H1 (cell line): ENCODE data around the gene ZNF500. TPM values are rescaled to one million over a fixed set of nuclear protein-coding genes. Genes with fewer than 3 reads are reported as not detected.

Experiments used
- CTCF ChIA-PET: fragments of 300-600 bp; sonication (Branson Sonifier 250); formaldehyde crosslinking; loops from one replicate; lab custom pipeline; 2021; ENCODE audit not compliant: partially characterized antibody; lab: Charles Lee
- POLR2A ChIA-PET: fragments of 300-600 bp; sonication (Branson Sonifier 250); formaldehyde crosslinking; loops from one replicate; lab custom pipeline; 2021; ENCODE audit warnings: inconsistent platforms; ENCODE audit not compliant: partially characterized antibody; lab: Charles Lee
- DNase-seq, 2 experiments: peaks; one replicate each; pipeline versions ENCODE4 v3.0.0 to v3.0.0-alpha.2; 2010 to 2022; ENCODE audit warnings: low spot score in 2 of 2, low read depth in 1 of 2, mixed read lengths in 1 of 2
- FAIRE-seq: peaks from 2 replicates; lab custom pipeline; 2011; peaks lifted over from hg19 to GRCh38; lab: Jason Lieb, UNC
- H2AFZ ChIP-seq: 2 replicates; pipeline ENCODE4 v1.8.1; 2012; ENCODE audit warnings: low read length, inconsistent platforms
- H2AK5ac ChIP-seq: 2 replicates; pipeline ENCODE4 v1.6.1; 2013; ENCODE audit warnings: low read depth, low read length
- H2BK120ac ChIP-seq: replicated peaks from 2 replicates; pipeline ENCODE3; 2013; ENCODE audit warnings: low read depth, low read length, inconsistent platforms
- H2BK12ac ChIP-seq: 2 replicates; pipeline ENCODE4 v1.6.1; 2013; ENCODE audit warnings: low read depth, low read length
- H2BK15ac ChIP-seq: 2 replicates; pipeline ENCODE4 v1.6.1; 2013; ENCODE audit warnings: low read length
- H2BK20ac ChIP-seq: 2 replicates; pipeline ENCODE4 v1.6.1; 2013; ENCODE audit warnings: low read length
- H2BK5ac ChIP-seq: 2 replicates; pipeline ENCODE4 v1.6.1; 2013; ENCODE audit warnings: low read depth, low read length
- H3K14ac ChIP-seq: 2 replicates; pipeline ENCODE4 v1.6.1; 2013; ENCODE audit warnings: inconsistent platforms; ENCODE audit not compliant: insufficient read length
- H3K18ac ChIP-seq: 2 replicates; pipeline ENCODE4 v1.6.1; 2013; ENCODE audit warnings: low read length; ENCODE audit errors: extremely low read depth
- H3K23ac ChIP-seq: 2 replicates; pipeline ENCODE4 v1.6.1; 2013; ENCODE audit warnings: inconsistent platforms; ENCODE audit not compliant: insufficient read length
- H3K23me2 ChIP-seq: 2 replicates; pipeline ENCODE4 v1.6.1; 2013; ENCODE audit warnings: low read depth, low read length
- H3K27ac ChIP-seq: 2 replicates; pipeline ENCODE4 v1.6.1; 2011; ENCODE audit warnings: low read depth, low read length, inconsistent platforms
- H3K27me3 ChIP-seq, 4 experiments: replicated peaks in 1 of 4; 1 replicate in 1 of 4; 2 replicates in 3 of 4; pipeline versions ENCODE4 v1.6.1 to v1.8.1; 2011 to 2013; ENCODE audit warnings: low read length in 3 of 4, mild to moderate bottlenecking in 3 of 4, inconsistent platforms in 2 of 4, mixed read lengths in 2 of 4, moderate library complexity in 1 of 4; ENCODE audit not compliant: control insufficient read depth in 3 of 4, insufficient read depth in 3 of 4; ENCODE audit errors: extremely low read depth in 1 of 4
- H3K36me3 ChIP-seq, 4 experiments: 2 replicates each; pipeline versions ENCODE4 v1.6.1 to v1.8.1; 2011 to 2013; ENCODE audit warnings: mild to moderate bottlenecking in 4 of 4, low read length in 3 of 4, moderate library complexity in 2 of 4, control low read depth in 1 of 4, inconsistent platforms in 1 of 4; ENCODE audit not compliant: insufficient read depth in 4 of 4, control insufficient read depth in 2 of 4
- H3K4ac ChIP-seq: replicated peaks from 2 replicates; pipeline ENCODE3; 2013; ENCODE audit warnings: low read length, low read depth, mixed read lengths, inconsistent platforms; ENCODE audit not compliant: insufficient read length
- H3K4me1 ChIP-seq, 4 experiments: replicated peaks in 1 of 4; 1 replicate in 1 of 4; 2 replicates in 3 of 4; pipeline versions ENCODE4 v1.6.1 to v1.8.1; 2011 to 2013; ENCODE audit warnings: low read length in 3 of 4, inconsistent platforms in 2 of 4, mixed read lengths in 1 of 4; ENCODE audit not compliant: insufficient read depth in 4 of 4, control insufficient read depth in 3 of 4
- H3K4me2 ChIP-seq, 2 experiments: 2 replicates each; pipeline versions ENCODE4 v1.6.1 to v1.8.1; 2011 to 2013; ENCODE audit warnings: low read depth in 2 of 2, low read length in 2 of 2, control low read depth in 1 of 2, inconsistent platforms in 1 of 2, mild to moderate bottlenecking in 1 of 2; ENCODE audit not compliant: insufficient read depth in 1 of 2
- H3K4me3 ChIP-seq, 4 experiments: fragments of 200-600, 300-600 bp in 1 of 4; sonication (generic), shearing (Covaris generic), sonication (Bioruptor Twin) in 1 of 4; 2 replicates each; pipeline versions ENCODE4 v1.5.1 to v1.8.1; 2011 to 2016; ENCODE audit warnings: low read length in 4 of 4, low read depth in 3 of 4, control low read depth in 2 of 4, inconsistent platforms in 2 of 4, mild to moderate bottlenecking in 2 of 4, mixed read lengths in 1 of 4, moderate library complexity in 1 of 4; ENCODE audit not compliant: insufficient read depth in 2 of 4; ENCODE audit errors: extremely low read depth in 1 of 4
- H3K56ac ChIP-seq: replicated peaks from 2 replicates; pipeline ENCODE3; 2013; ENCODE audit warnings: low read depth, mild to moderate bottlenecking, mixed read lengths, low read length, inconsistent platforms; ENCODE audit not compliant: insufficient read length
- H3K79me1 ChIP-seq: 2 replicates; pipeline ENCODE4 v1.6.1; 2013; ENCODE audit warnings: low read depth, low read length, control low read depth
- H3K79me2 ChIP-seq, 2 experiments: 2 replicates each; pipeline versions ENCODE4 v1.6.1 to v1.8.1; 2012 to 2013; ENCODE audit warnings: low read length in 2 of 2, mild to moderate bottlenecking in 2 of 2, inconsistent platforms in 1 of 2; ENCODE audit not compliant: insufficient read depth in 2 of 2, control insufficient read depth in 1 of 2
- H3K9ac ChIP-seq, 4 experiments: replicated peaks in 1 of 4; 1 replicate in 1 of 4; 2 replicates in 3 of 4; pipeline versions ENCODE4 v1.6.1 to v1.8.1; 2011 to 2013; ENCODE audit warnings: low read depth in 3 of 4, low read length in 3 of 4, control low read depth in 2 of 4, mild to moderate bottlenecking in 2 of 4, moderate library complexity in 2 of 4, inconsistent platforms in 1 of 4; ENCODE audit errors: extremely low read depth in 1 of 4
- H3K9me3 ChIP-seq, 2 experiments: 2 replicates each; pipeline versions ENCODE4 v1.6.1 to v1.8.1; 2012 to 2013; ENCODE audit warnings: mild to moderate bottlenecking in 2 of 2, moderate library complexity in 2 of 2, control low read depth in 1 of 2, inconsistent platforms in 1 of 2, low read depth in 1 of 2, low read length in 1 of 2, mixed read lengths in 1 of 2; ENCODE audit not compliant: insufficient read depth in 2 of 2
- H4K20me1 ChIP-seq, 2 experiments: replicated peaks in 1 of 2; 2 replicates each; pipeline versions ENCODE3 to v1.8.1; 2011 to 2013; ENCODE audit warnings: inconsistent platforms in 2 of 2, low read length in 2 of 2, mild to moderate bottlenecking in 1 of 2; ENCODE audit not compliant: insufficient read depth in 2 of 2, control insufficient read depth in 1 of 2
- H4K5ac ChIP-seq: 2 replicates; pipeline ENCODE4 v1.6.1; 2013; ENCODE audit warnings: low read length, low read depth, mixed read lengths, inconsistent platforms; ENCODE audit not compliant: insufficient read length
- H4K8ac ChIP-seq: 2 replicates; pipeline ENCODE4 v1.8.0; 2013; ENCODE audit warnings: mild to moderate bottlenecking, moderate library complexity, low read length, inconsistent platforms; ENCODE audit not compliant: insufficient read depth; ENCODE audit errors: extremely low read depth
- H4K91ac ChIP-seq: replicated peaks from 2 replicates; pipeline ENCODE3; 2013; ENCODE audit warnings: low read length, mixed read lengths, inconsistent platforms; ENCODE audit not compliant: insufficient read length
- POU5F1 ChIP-seq: IDR thresholded peaks from 2 replicates; pipeline ENCODE4 v1.6.1; 2011; ENCODE audit warnings: low read depth, mild to moderate bottlenecking, low read length, moderate library complexity
- RAD21 ChIP-seq, 2 experiments: IDR thresholded peaks in 1 of 2; conservative IDR thresholded peaks in 1 of 2; 2 replicates each; pipeline ENCODE4 v1.6.1; 2011; ENCODE audit warnings: low read depth in 2 of 2, low read length in 2 of 2, improper control_type of control experiment in 1 of 2, inconsistent platforms in 1 of 2, mild to moderate bottlenecking in 1 of 2, moderate library complexity in 1 of 2
- WGBS, 2 experiments: shearing (Covaris generic) in 1 of 2; methylation state at CpG; one replicate each; pipeline versions ENCODE4 v1.1.6 to v1.1.7; 2013 to 2015; ENCODE audit warnings: low lambda C conversion rate in 2 of 2, mixed read lengths in 2 of 2, inconsistent platforms in 1 of 2, low coverage in 1 of 2, missing lambda C conversion rate in 1 of 2; ENCODE audit not compliant: insufficient replicate concordance in 2 of 2, insufficient coverage in 1 of 2, insufficient read length in 1 of 2; ENCODE audit errors: extremely low coverage in 1 of 2, missing lambda C conversion rate in 1 of 2; 5-methylcytosine and 5-hydroxymethylcytosine counted together
- polyA plus RNA-seq, 7 experiments: library from polyadenylated mRNA; depleted of rRNA in 3 of 7; stranded (reverse) in 5 of 7; unstranded in 2 of 7; fragments of >200 nt in 5 of 7; fragments of 200-250 nt in 2 of 7; gene quantifications; 1 replicate in 5 of 7; 2 replicates in 1 of 7; 4 replicates in 1 of 7; pipeline versions ENCODE4 v1.2.1 to v1.2.3, GENCODE V29; 2011 to 2013; ENCODE audit warnings: missing spikeins in 2 of 7, mixed read lengths in 2 of 7
- total RNA-seq: library from RNA; stranded (reverse); fragmentation: NEBNext Ultra II Directional; extraction: Animal tissue kit (Norgen Biotek cat#: 25700); gene quantifications from 2 replicates; pipeline ENCODE4 v1.2.1, GENCODE V29; 2021
- TF ChIP-seq, protein P1 (sequence below), 3 experiments: IDR thresholded peaks; 1 replicate in 2 of 3; 2 replicates in 1 of 3; pipeline versions ENCODE4 v1.5.1 to v1.6.1; 2011; ENCODE audit warnings: low read length in 3 of 3, mild to moderate bottlenecking in 3 of 3, inconsistent platforms in 2 of 3, low read depth in 1 of 3, moderate library complexity in 1 of 3; ENCODE audit not compliant: insufficient read depth in 1 of 3; ENCODE audit errors: control extremely low read depth in 1 of 3

ZNF500 gene
- total and polyA plus RNA-seq, 2 of the 8 experiments (the other 6 are each of a cell fraction or from before 2014, with no cell fraction given): 10.3 to 10.4 TPM

DNA sequence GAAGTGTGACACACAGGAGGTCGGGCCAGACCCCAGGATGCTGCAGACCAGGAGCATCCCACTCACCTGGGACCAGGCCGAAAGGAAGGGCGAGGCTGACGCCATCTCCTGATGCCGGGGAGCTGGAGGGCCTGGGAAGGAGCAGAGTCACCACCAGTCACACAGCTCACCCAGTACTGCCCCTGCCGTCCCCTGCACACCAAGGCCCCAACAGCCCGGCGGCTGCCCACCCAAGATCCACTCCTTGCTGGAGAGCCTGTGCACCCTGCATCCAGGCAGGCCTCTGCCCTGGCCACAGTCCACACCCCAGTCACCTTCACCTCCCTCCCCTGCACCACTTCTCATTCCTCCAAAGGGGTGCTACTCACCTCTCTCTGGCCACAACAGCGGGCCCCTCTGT, 4.8 kb downstream of the ZNF500 start:
- Histone ChIP-seq H3K56ac (no peak overlapping the region), H3K36me3 (peaks cover 12 to 31% (median 20%) of the 10 kb centered on the region in 4 experiments), H2BK12ac (no peak overlapping the region), H3K4ac (no peak overlapping the region), H3K18ac (no peak overlapping the region), H2BK15ac (no peak overlapping the region), H2BK20ac (no peak overlapping the region), H3K4me1 (no peaks in the 10 kb centered on the region; a peak in 1 of 7 replicates), H3K4me3 (no peak overlapping the region), H2AFZ (no peak overlapping the region), H3K9ac (no peak overlapping the region), H2BK5ac (no peak overlapping the region), H4K8ac (no peak overlapping the region), H3K23ac (no peak overlapping the region), H3K79me1 (peaks cover 5% of the 10 kb centered on the region; the same call in 1 of the 2 replicates), H4K20me1 (peaks cover 7 to 11% of the 10 kb centered on the region in 2 experiments), H3K23me2 (peaks cover 5% of the 10 kb centered on the region; the same call in 1 of the 2 replicates), H4K91ac (no peak overlapping the region), H2BK120ac (no peak overlapping the region), H3K4me2 (no peak overlapping the region), H3K9me3 (no peaks in the 10 kb centered on the region), H3K27ac (no peak overlapping the region), H3K79me2 (peaks cover 0 to 15% of the 10 kb centered on the region in 2 experiments; a peak in 2 of 4 replicates), H3K14ac (no peak overlapping the region), H4K5ac (no peak overlapping the region), H3K27me3 (no peaks in the 10 kb centered on the region), H2AK5ac (no peak overlapping the region)
- 95% methylated on average over 8 of the region's 9 CpGs; no CpG with 5 or more reads in 1 of the 2 experiments for WGBS, 2 experiments
- FAIRE-seq (no peak), DNase-seq (no peak)
- ChIA-PET POLR2A (interaction anchor here (0.6 to 1.7 kb wide), 3 partner anchors 16 to 40 kb away, joined by 3 to 5 read pairs (median 4); no protein-coding TSS in a partner anchor), CTCF (interaction anchor here (1.4 kb wide), 1 partner anchor 37 kb away, joined by 3 read pairs; no protein-coding TSS in a partner anchor)
- TF ChIP-seq, protein P1, sequence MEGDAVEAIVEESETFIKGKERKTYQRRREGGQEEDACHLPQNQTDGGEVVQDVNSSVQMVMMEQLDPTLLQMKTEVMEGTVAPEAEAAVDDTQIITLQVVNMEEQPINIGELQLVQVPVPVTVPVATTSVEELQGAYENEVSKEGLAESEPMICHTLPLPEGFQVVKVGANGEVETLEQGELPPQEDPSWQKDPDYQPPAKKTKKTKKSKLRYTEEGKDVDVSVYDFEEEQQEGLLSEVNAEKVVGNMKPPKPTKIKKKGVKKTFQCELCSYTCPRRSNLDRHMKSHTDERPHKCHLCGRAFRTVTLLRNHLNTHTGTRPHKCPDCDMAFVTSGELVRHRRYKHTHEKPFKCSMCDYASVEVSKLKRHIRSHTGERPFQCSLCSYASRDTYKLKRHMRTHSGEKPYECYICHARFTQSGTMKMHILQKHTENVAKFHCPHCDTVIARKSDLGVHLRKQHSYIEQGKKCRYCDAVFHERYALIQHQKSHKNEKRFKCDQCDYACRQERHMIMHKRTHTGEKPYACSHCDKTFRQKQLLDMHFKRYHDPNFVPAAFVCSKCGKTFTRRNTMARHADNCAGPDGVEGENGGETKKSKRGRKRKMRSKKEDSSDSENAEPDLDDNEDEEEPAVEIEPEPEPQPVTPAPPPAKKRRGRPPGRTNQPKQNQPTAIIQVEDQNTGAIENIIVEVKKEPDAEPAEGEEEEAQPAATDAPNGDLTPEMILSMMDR (IDR thresholded peaks at IDR 0.05; ENCODE audit: control extremely low read depth in 1 of 3, insufficient read depth in 1 of 3, low read depth in 1 of 3, low read length in 3 of 3): no peak
- TF ChIP-seq RAD21 (IDR thresholded peaks at IDR 0.05 in 1 of 2, conservative IDR thresholded peaks at IDR 0.05 in 1 of 2; ENCODE audit: low read depth in 2 of 2, low read length in 2 of 2) (no peak), POU5F1 (no peak)
